K562 (cell line): ENCODE measurements around the gene SPATA21. TPM values are rescaled to one million over a fixed set of nuclear protein-coding genes. Genes with fewer than 3 reads are reported as not detected.

ENCODE experiments used
- ATF1 ChIP-seq, 2 experiments: fragments of 450-650 bp in 1 of 2; IDR thresholded peaks; 2 replicates each; pipeline ENCODE4 v1.6.1; 2016; ENCODE audit warnings: missing compliant biosample characterization in 1 of 2, missing genetic modification characterization in 1 of 2
- ATF7 ChIP-seq: fragments of 450-650 bp; IDR thresholded peaks from 2 replicates; pipeline ENCODE4 v1.7.1; 2014; ENCODE audit warnings: mild to moderate bottlenecking, moderate library complexity
- CCAR2 ChIP-seq: fragments of 200-400 bp; formaldehyde crosslinking; IDR thresholded peaks from 2 replicates; pipeline ENCODE4 v1.6.1; 2017; ENCODE audit warnings: mild to moderate bottlenecking, low read depth, low read length
- ETV5 ChIP-seq: sonication (generic); formaldehyde crosslinking; IDR thresholded peaks from 2 replicates; pipeline ENCODE4 v1.4.0; 2020; ENCODE audit warnings: low read depth, mild to moderate bottlenecking, missing genetic modification reagents
- FOXK2 ChIP-seq, 2 experiments: fragments of 450-650 bp; IDR thresholded peaks in 1 of 2; conservative IDR thresholded peaks in 1 of 2; 2 replicates each; pipeline ENCODE4 v1.6.1; 2016; ENCODE audit warnings: low read depth in 2 of 2, mild to moderate bottlenecking in 1 of 2
- POLR2B ChIP-seq: fragments of 450-650 bp; IDR thresholded peaks from 2 replicates; pipeline ENCODE4 v1.6.1; 2018; ENCODE audit warnings: low read depth; ENCODE audit not compliant: partially characterized antibody
- PPARD ChIP-seq: fragments of 250-450 bp; sonication (Bioruptor Pico); IDR thresholded peaks from 2 replicates; pipeline ENCODE4 v1.8.0; 2022; ENCODE audit warnings: inconsistent platforms, mild to moderate bottlenecking, moderate library complexity
- RNF219 ChIP-seq: fragments of 250-450 bp; sonication (Bioruptor Pico); IDR thresholded peaks from 2 replicates; pipeline ENCODE4 v1.5.0; 2022; ENCODE audit warnings: mild to moderate bottlenecking
- ZBED1 ChIP-seq: IDR thresholded peaks from 2 replicates; pipeline ENCODE4 v1.6.1; 2014
- ZNF318 ChIP-seq, 2 experiments: fragments of 450-650 bp; IDR thresholded peaks; 2 replicates each; pipeline ENCODE4 v1.6.1; 2016; ENCODE audit warnings: mild to moderate bottlenecking in 2 of 2, borderline replicate concordance in 1 of 2, low read depth in 1 of 2, moderate library complexity in 1 of 2
- ZNF431 ChIP-seq: sonication (generic); formaldehyde crosslinking; IDR thresholded peaks from 2 replicates; pipeline ENCODE4 v1.8.0; 2022; ENCODE audit warnings: mild to moderate bottlenecking, missing genetic modification reagents
- ZNF583 ChIP-seq: fragments of 250-450 bp; sonication (Bioruptor Pico); IDR thresholded peaks from 2 replicates; pipeline ENCODE4 v1.4.0; 2020
- polyA plus RNA-seq, 8 experiments: library from polyadenylated mRNA; depleted of rRNA in 4 of 8; stranded (reverse) in 5 of 8; unstranded in 3 of 8; fragments of >200 nt; fragmentation: Nextera tagmentation in 2 of 8; fragmentation: Illumina TruSeq in 1 of 8; extraction: Ambion mirVana in 2 of 8; extraction: Trizol in 1 of 8; gene quantifications; 2 replicates each; pipeline versions ENCODE4 v1.2.1 to v1.2.3, GENCODE V29; 2011 to 2014; ENCODE audit warnings: inconsistent platforms in 1 of 8, missing spikeins in 1 of 8
- total RNA-seq, 7 experiments: library from RNA; depleted of rRNA in 6 of 7; stranded (reverse); fragments of >200 nt in 6 of 7; fragmentation: Illumina TruSeq in 2 of 7; extraction: Trizol in 2 of 7; gene quantifications; 2 replicates each; pipeline versions ENCODE4 v1.2.1 to v1.2.3, GENCODE V29; 2011 to 2021; ENCODE audit warnings: low replicate concordance in 1 of 7

Gene SPATA21
- total and polyA plus RNA-seq, 9 of the 15 experiments (the other 6 are each of a cell fraction or from before 2014, with no cell fraction given) = 0.10 to 0.36 (median 0.13) TPM; not detected in 3

DNA sequence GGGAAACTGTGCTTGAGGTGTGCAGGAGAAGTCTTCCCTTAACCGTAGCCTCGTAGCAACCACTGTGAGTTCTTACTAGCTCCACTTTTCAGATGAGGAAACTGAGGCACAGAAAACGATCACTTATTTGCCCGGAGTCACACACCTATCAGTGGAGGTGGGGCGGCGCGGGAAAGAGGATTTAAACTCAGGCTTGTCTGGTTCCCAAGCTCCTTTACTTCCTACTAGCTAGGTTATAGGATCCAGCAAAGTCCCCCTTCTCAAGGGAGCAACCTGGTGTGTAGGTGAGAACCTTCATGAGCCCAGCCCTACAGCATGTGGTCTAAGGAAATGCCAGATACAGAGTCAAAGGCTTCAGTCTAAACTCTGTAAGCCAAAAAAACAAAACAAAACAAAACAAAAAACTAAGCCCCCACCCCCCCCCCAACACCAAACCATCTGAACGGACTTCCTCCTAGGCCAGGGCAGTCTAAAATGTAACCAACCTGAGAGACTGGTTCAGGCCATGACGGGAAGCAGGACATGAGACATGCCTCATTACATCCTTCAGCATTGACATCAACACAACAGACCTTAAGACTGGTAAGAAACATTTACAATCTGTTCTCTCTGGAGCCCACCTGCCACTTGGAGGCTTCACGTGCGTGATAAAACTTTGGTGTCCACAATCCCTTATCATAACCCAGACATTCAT lies 84.2 kb downstream of the SPATA21 start (continued):
- TF ChIP-seq ZNF318 (IDR thresholded peaks at IDR 0.05; ENCODE audit: borderline replicate concordance in 1 of 2, low read depth in 1 of 2) (no peak), POLR2B (no peak), ZNF431 (no peak), ETV5 (CRISPR knock-in tag) (peak; percentile 24; the same call in 1 of the 2 replicates), ZBED1 (no peak), PPARD (CRISPR knock-in tag) (no peak), CCAR2 (no peak), ATF1 (CRISPR knock-in tag; IDR thresholded peaks at IDR 0.05) (no peak), ATF1 (tag; IDR thresholded peaks at IDR 0.05) (no peak), RNF219 (0 out of 2 replicates have a peak, but pooled peaks have one; percentile 1), ZNF583 (CRISPR knock-in tag) (no peak), FOXK2 (conservative IDR thresholded peaks at IDR 0.05 in 1 of 2, IDR thresholded peaks at IDR 0.05 in 1 of 2; ENCODE audit: low read depth in 2 of 2) (no peak; a peak in 1 of 4 replicates), ATF7 (no peak)
